Neuronal stem cell (in vitro differentiated cells): ENCODE data around the gene OLFML1.
"Not testable (repeated sequence)": the region's sequence is repeated elsewhere in the genome, so short reads cannot be mapped to it uniquely, and the experiment has no call there.

Source experiments
- DNase-seq: peaks from one replicate; pipeline ENCODE4 v3.0.0-alpha.2; 2013; ENCODE audit warnings: low spot score
- H2AFZ ChIP-seq: one replicate; pipeline ENCODE4 v1.6.1; 2013; ENCODE audit warnings: mild to moderate bottlenecking, low read length, inconsistent platforms
- H2AK5ac ChIP-seq: 2 replicates; pipeline ENCODE4 v1.6.1; 2013; ENCODE audit warnings: low read depth, mild to moderate bottlenecking, inconsistent platforms, low read length, moderate library complexity, mixed read lengths
- H2BK120ac ChIP-seq: 2 replicates; pipeline ENCODE4 v1.6.1; 2013; ENCODE audit warnings: low read depth, mild to moderate bottlenecking, inconsistent platforms, low read length, moderate library complexity, mixed read lengths
- H2BK12ac ChIP-seq: one replicate; pipeline ENCODE4 v1.6.1; 2013; ENCODE audit warnings: low read length, inconsistent platforms
- H2BK15ac ChIP-seq: 2 replicates; pipeline ENCODE4 v1.6.1; 2013; ENCODE audit warnings: mild to moderate bottlenecking, low read length, inconsistent platforms, mixed read lengths
- H2BK5ac ChIP-seq: one replicate; pipeline ENCODE4 v1.6.1; 2013; ENCODE audit warnings: inconsistent platforms, mild to moderate bottlenecking, low read length, moderate library complexity
- H3K14ac ChIP-seq: one replicate; pipeline ENCODE4 v1.6.1; 2013; ENCODE audit warnings: low read length, inconsistent platforms
- H3K18ac ChIP-seq: 2 replicates; pipeline ENCODE4 v1.6.1; 2013; ENCODE audit warnings: low read length, inconsistent platforms
- H3K23ac ChIP-seq: 2 replicates; pipeline ENCODE4 v1.6.1; 2013; ENCODE audit warnings: low read depth, mild to moderate bottlenecking, mixed read lengths, low read length, inconsistent platforms; ENCODE audit not compliant: poor library complexity
- H3K27ac ChIP-seq: replicated peaks from 3 replicates; pipeline ENCODE4 v1.5.1; 2013; ENCODE audit warnings: low read length, inconsistent platforms
- H3K27me3 ChIP-seq, 3 experiments: 2 replicates each; pipeline ENCODE4 v1.6.1; 2013; ENCODE audit warnings: low read length in 3 of 3, mild to moderate bottlenecking in 2 of 3, inconsistent platforms in 1 of 3, low read depth in 1 of 3, mixed read lengths in 1 of 3, moderate library complexity in 1 of 3; ENCODE audit not compliant: control insufficient read depth in 3 of 3, insufficient read depth in 3 of 3
- H3K36me3 ChIP-seq, 2 donors: replicated peaks in 1 of 2; 2 replicates each; pipeline ENCODE4 v1.6.1; 2013; ENCODE audit warnings: low read length in 2 of 2; ENCODE audit not compliant: control insufficient read depth in 2 of 2, insufficient read depth in 2 of 2
- H3K4ac ChIP-seq: 2 replicates; pipeline ENCODE4 v1.6.1; 2013; ENCODE audit warnings: inconsistent platforms, mild to moderate bottlenecking, low read length, moderate library complexity
- H3K4me1 ChIP-seq, 2 donors: 1 replicate in 1 of 2; 2 replicates in 1 of 2; pipeline ENCODE4 v1.6.1; 2013; ENCODE audit warnings: low read length in 2 of 2, low read depth in 1 of 2; ENCODE audit not compliant: control insufficient read depth in 2 of 2, insufficient read depth in 1 of 2
- H3K4me2 ChIP-seq: one replicate; pipeline ENCODE4 v1.6.1; 2013; ENCODE audit warnings: mild to moderate bottlenecking, low read length, inconsistent platforms; ENCODE audit not compliant: insufficient read depth, poor library complexity, severe bottlenecking
- H3K4me3 ChIP-seq, 2 donors: 2 replicates each; pipeline ENCODE4 v1.5.1; 2013; ENCODE audit warnings: low read length in 2 of 2, mild to moderate bottlenecking in 2 of 2, inconsistent platforms in 1 of 2, moderate library complexity in 1 of 2
- H3K79me1 ChIP-seq: one replicate; pipeline ENCODE4 v1.6.1; 2013; ENCODE audit warnings: low read depth, mild to moderate bottlenecking, inconsistent platforms, low read length, moderate library complexity
- H3K9ac ChIP-seq: one replicate; pipeline ENCODE4 v1.6.1; 2013; ENCODE audit warnings: mild to moderate bottlenecking, low read depth, low read length, inconsistent platforms; ENCODE audit not compliant: poor library complexity
- H3K9me3 ChIP-seq, 2 donors: replicated peaks in 1 of 2; 2 replicates each; pipeline versions ENCODE3 to v1.6.1; 2013; ENCODE audit warnings: low read length in 2 of 2, mild to moderate bottlenecking in 2 of 2, inconsistent platforms in 1 of 2, low read depth in 1 of 2, mixed read lengths in 1 of 2, moderate library complexity in 1 of 2; ENCODE audit not compliant: control insufficient read depth in 2 of 2, insufficient read depth in 1 of 2
- H4K8ac ChIP-seq: one replicate; pipeline ENCODE4 v1.6.1; 2013; ENCODE audit warnings: low read depth, mild to moderate bottlenecking, inconsistent platforms, low read length, moderate library complexity
- H4K91ac ChIP-seq: one replicate; pipeline ENCODE4 v1.6.1; 2013; ENCODE audit warnings: low read length, low read depth, mild to moderate bottlenecking, inconsistent platforms; ENCODE audit not compliant: poor library complexity
- WGBS, 2 donors: extraction: QIAGEN DNeasy Blood & Tissue Kit; methylation state at CpG; one replicate each; pipeline ENCODE4 v1.1.7; 2013; ENCODE audit warnings: missing lambda C conversion rate in 2 of 2, mixed read lengths in 1 of 2; ENCODE audit not compliant: insufficient read length in 2 of 2, insufficient replicate concordance in 1 of 2; ENCODE audit errors: extremely low coverage in 2 of 2; 5-methylcytosine and 5-hydroxymethylcytosine counted together

OLFML1 gene

DNA sequence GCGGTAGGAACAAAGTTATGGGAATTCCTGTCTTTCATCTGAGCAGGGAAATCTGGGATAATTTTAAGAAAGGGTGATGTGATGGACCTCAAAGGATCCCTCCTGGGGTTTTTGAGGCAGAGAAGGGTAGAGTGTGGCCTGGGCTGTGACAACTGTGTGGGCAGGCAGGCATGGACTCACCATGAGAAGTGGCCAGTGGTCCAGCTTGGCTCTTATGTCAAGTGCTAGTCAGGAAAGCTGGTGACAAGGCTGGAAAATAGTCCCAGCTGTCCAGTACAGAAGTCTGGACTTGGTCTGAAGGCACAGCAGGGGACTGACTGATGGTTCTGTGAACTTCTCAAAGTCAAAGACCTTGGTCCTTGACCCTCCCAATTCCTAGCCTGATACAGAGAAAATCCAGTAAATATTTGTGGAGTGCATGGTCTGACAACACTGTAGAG lies 30.2 kb downstream of the OLFML1 start:
- Histone ChIP-seq H3K14ac (peak overlapping the region; percentile 8), H3K23ac (no peak overlapping the region), H2AFZ (no peak overlapping the region), H4K8ac (peak overlapping the region; percentile 29), H3K9me3 (no peaks in the 10 kb centered on the region), H3K4ac (no peak overlapping the region), H2BK5ac (no peak overlapping the region), H3K9ac (no peak overlapping the region), H3K79me1 (no peaks in the 10 kb centered on the region), H2AK5ac (no peak overlapping the region), H3K18ac (no peak overlapping the region), H3K36me3 (no peaks in the 10 kb centered on the region), H3K27ac (no peak overlapping the region), H3K4me3 (no peak overlapping the region), H3K4me1 (peaks cover 6 to 10% of the 10 kb centered on the region in 2 donors), H2BK120ac (no peak overlapping the region), H2BK12ac (no peak overlapping the region), H3K4me2 (no peak overlapping the region), H3K27me3 (peaks cover 0 to 62% (median 13%) of the 10 kb centered on the region in 3 experiments), H2BK15ac (no peak overlapping the region), H4K91ac (no peak overlapping the region)
- no peak for DNase-seq
- no CpG with 5 or more reads among the region's 1 CpG for WGBS, 2 donors

- H3K9ac ChIP-seq, result no peak overlapping the region
- H3K4me1 ChIP-seq, result peaks cover 6 to 10% of the 10 kb centered on the region in 2 donors
- H3K36me3 ChIP-seq, result no peaks in the 10 kb centered on the region
- no peak overlapping the region for H4K91ac ChIP-seq
- WGBS, 2 donors, result no CpG with 5 or more reads among the region's 12 CpGs
- H3K79me1 ChIP-seq, result no peaks in the 10 kb centered on the region
- H3K4ac ChIP-seq, result no peak overlapping the region
- H3K27me3 ChIP-seq, result peaks cover 0 to 72% (median 13%) of the 10 kb centered on the region in 3 experiments
- no peak overlapping the region for H2BK12ac ChIP-seq
- no peak overlapping the region for H3K4me2 ChIP-seq
- no peak overlapping the region for H3K23ac ChIP-seq
- H2BK120ac ChIP-seq, result no peak overlapping the region
- H3K18ac ChIP-seq, result no peak overlapping the region
- no peak overlapping the region for H2BK5ac ChIP-seq
- H3K27ac ChIP-seq, result no peak overlapping the region
- H2BK15ac ChIP-seq, result no peak overlapping the region
- no peak overlapping the region for H4K8ac ChIP-seq
- no peak overlapping the region for H2AFZ ChIP-seq
- DNase-seq, result no peak
- H2AK5ac ChIP-seq, result no peak overlapping the region
- H3K9me3 ChIP-seq, result no peaks in the 10 kb centered on the region
- no peak overlapping the region for H3K14ac ChIP-seq
- H3K4me3 ChIP-seq, result no peak overlapping the region
These were observed 31.2 kb downstream of the OLFML1 start for GRCh38 chr11:7516475-7516874.

GRCh38 chr11:7517743-7518142 lies 32.4 kb downstream of the OLFML1 start:
- not testable (repeated sequence) for H3K23ac ChIP-seq, H2AFZ ChIP-seq, H2BK15ac ChIP-seq, H3K36me3 ChIP-seq, H3K18ac ChIP-seq, H2BK12ac ChIP-seq, H3K9ac ChIP-seq, H3K9me3 ChIP-seq, H4K8ac ChIP-seq, H3K4ac ChIP-seq, H2BK5ac ChIP-seq, H3K79me1 ChIP-seq, H3K4me3 ChIP-seq, H3K27ac ChIP-seq, DNase-seq, H4K91ac ChIP-seq, H3K4me2 ChIP-seq, H3K4me1 ChIP-seq, H3K14ac ChIP-seq, H2AK5ac ChIP-seq
- H3K27me3 ChIP-seq, result peaks cover 0 to 64% (median 13%) of the 10 kb centered on the region in 3 experiments
- peak overlapping the region; percentile 93 for H2BK120ac ChIP-seq
- no CpG with 5 or more reads among the region's 13 CpGs for WGBS, 2 donors

DNA sequence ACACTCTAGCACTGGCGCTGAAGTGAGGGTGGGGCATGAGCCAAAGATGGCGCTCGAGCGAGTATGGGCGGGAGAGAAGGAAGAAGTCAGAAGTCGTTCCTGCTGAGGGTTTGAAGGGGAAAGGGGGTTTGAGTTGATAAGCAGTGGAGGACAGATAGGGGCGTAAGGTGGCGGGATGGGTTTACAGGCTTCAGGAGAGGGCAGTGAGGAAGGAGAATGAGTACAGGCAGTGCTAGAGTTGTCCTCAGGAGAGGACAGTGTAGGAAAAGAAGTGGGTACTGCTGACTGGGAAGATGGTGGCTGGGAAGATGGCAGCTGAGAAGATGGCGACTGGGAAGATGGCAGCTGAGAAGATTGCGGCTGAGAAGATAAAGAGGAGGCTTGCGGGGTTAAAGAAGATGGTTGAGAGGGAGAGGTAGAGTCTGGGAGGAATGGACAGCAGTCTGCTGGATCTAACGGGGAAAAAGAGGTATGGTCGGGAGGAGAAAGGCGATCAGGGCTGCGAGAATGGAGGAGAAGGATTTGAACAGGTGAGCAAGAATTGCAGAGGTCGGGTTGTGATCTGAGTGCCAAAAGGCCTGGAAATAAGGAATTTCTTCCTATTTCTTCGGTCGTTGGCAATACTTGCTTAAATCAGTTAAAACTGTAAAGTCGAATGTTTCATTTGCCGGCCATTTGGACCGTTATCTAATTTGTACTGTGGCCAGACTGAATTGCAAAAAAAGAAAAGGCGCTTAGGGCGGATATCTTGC lies 33.7 kb downstream of the OLFML1 start:
- Histone ChIP-seq H2AFZ (no peak overlapping the region), H3K4me3 (no peak overlapping the region), H2BK12ac (no peak overlapping the region), H3K4ac (no peak overlapping the region), H3K4me2 (no peak overlapping the region), H3K14ac (no peak overlapping the region), H4K91ac (no peak overlapping the region), H4K8ac (no peak overlapping the region), H3K9ac (no peak overlapping the region), H3K27me3 (peaks cover 0 to 62% (median 12%) of the 10 kb centered on the region in 3 experiments), H3K79me1 (no peaks in the 10 kb centered on the region), H2BK5ac (no peak overlapping the region), H3K27ac (no peak overlapping the region), H3K18ac (no peak overlapping the region), H3K9me3 (no peaks in the 10 kb centered on the region), H2BK15ac (no peak overlapping the region), H2AK5ac (no peak overlapping the region), H2BK120ac (no peak overlapping the region), H3K4me1 (peaks cover 0 to 4% of the 10 kb centered on the region in 2 donors), H3K36me3 (no peaks in the 10 kb centered on the region), H3K23ac (no peak overlapping the region)
- DNase-seq, result no peak
- 100% methylated on average over 3 of the region's 23 CpGs; no CpG with 5 or more reads in 1 of the 2 donors for WGBS, 2 donors
